HG03108 (cell line): ENCODE data around the gene TRIM65.

ENCODE experiments used
- ATAC-seq: cut with Tn5 transposase; IDR thresholded peaks from one replicate; pipeline ENCODE4 v1.9.1; 2021; ENCODE audit warnings: moderate library complexity; ENCODE audit not compliant: unreplicated experiment

The TRIM65 gene

GRCh38 chr17:75917141-75917916, 20.6 kb upstream of the TRIM65 start:
- ATAC-seq = no peak

GRCh38 chr17:75915268-75915667, 18.5 kb upstream of the TRIM65 start:
- ATAC-seq = no peak

GRCh38 chr17:75914643-75915267, 18.0 kb upstream of the TRIM65 start:
- ATAC-seq = no peak

GRCh38 chr17:75913537-75914210, 16.9 kb upstream of the TRIM65 start:
- no peak for ATAC-seq

GRCh38 chr17:75910699-75911098, 13.9 kb upstream of the TRIM65 start:
- no peak for ATAC-seq

- no peak for ATAC-seq
These were observed 13.1 kb upstream of the TRIM65 start for GRCh38 chr17:75909812-75910274.

- no peak for ATAC-seq
These were observed 12.5 kb upstream of the TRIM65 start for GRCh38 chr17:75909051-75909811.

- no peak for ATAC-seq
These were observed 11.4 kb upstream of the TRIM65 start for GRCh38 chr17:75908201-75908600.

GRCh38 chr17:75906143-75906884, 9.6 kb upstream of the TRIM65 start:
- ATAC-seq = no peak

- ATAC-seq = peak; percentile 94
These were observed 8.2 kb upstream of the TRIM65 start, which contains the start of gene MRPL38 for GRCh38 chr17:75904749-75905521. MRPL38 (minus strand) TSS chr17:75904884; CDS start chr17:75904875, 9 bp downstream.

GRCh38 chr17:75902406-75902805, 5.7 kb upstream of the TRIM65 start:
- ATAC-seq = no peak

- no peak for ATAC-seq
These were observed 5.0 kb upstream of the TRIM65 start for GRCh38 chr17:75901727-75902126.

- no peak for ATAC-seq
These were observed 4.2 kb upstream of the TRIM65 start for GRCh38 chr17:75900691-75901533.

GRCh38 chr17:75899767-75900468, 3.2 kb upstream of the TRIM65 start:
- no peak for ATAC-seq

- ATAC-seq = no peak
These were observed 2.6 kb upstream of the TRIM65 start for GRCh38 chr17:75899353-75899752.

GRCh38 chr17:75898791-75899190, 2.0 kb upstream of the TRIM65 start:
- no peak for ATAC-seq

- ATAC-seq = no peak
These were observed 1.3 kb upstream of the TRIM65 start for GRCh38 chr17:75898065-75898464.
